OCI-LY3 (cell line): ENCODE measurements around the gene SBK1.

Experiments
- H2AFZ ChIP-seq: fragments of 200-600, 300-600 bp; shearing (Covaris generic); 2 replicates; pipeline ENCODE4 v1.6.0; 2014; ENCODE audit warnings: antibody characterized with exemption, low read depth, low read length
- H3K27ac ChIP-seq: fragments of 200-600, 300-600 bp; sonication (generic); 2 replicates; pipeline ENCODE4 v1.5.1; 2014; ENCODE audit warnings: mild to moderate bottlenecking, low read length, moderate library complexity, mixed read lengths
- H3K27me3 ChIP-seq: fragments of 200-600, 300-600 bp; sonication (generic); 2 replicates; pipeline ENCODE4 v1.6.1; 2014; ENCODE audit warnings: low read depth, low read length, mixed read lengths
- H3K36me3 ChIP-seq: fragments of 200-600, 300-600 bp; sonication (generic); replicated peaks from 2 replicates; pipeline ENCODE3; 2014; ENCODE audit warnings: low read depth, low read length, mixed read lengths
- H3K4me1 ChIP-seq: fragments of 300-600, 200-600 bp; sonication (generic); 2 replicates; pipeline ENCODE4 v1.6.1; 2014; ENCODE audit warnings: low read length, mixed read lengths
- H3K4me2 ChIP-seq: fragments of 200-600, 300-600 bp; sonication (generic); 2 replicates; pipeline ENCODE4 v1.6.1; 2014; ENCODE audit warnings: low read length, mixed read lengths
- H3K4me3 ChIP-seq: fragments of 300-600, 200-600 bp; sonication (generic); 2 replicates; pipeline ENCODE4 v1.5.1; 2014; ENCODE audit warnings: antibody characterized with exemption, mild to moderate bottlenecking, low read length, moderate library complexity
- H3K79me2 ChIP-seq: fragments of 300-600, 200-600 bp; shearing (Covaris generic); 2 replicates; pipeline ENCODE4 v1.6.1; 2014; ENCODE audit warnings: mild to moderate bottlenecking, low read length, mixed read lengths
- H3K9ac ChIP-seq: fragments of 300-600, 200-600 bp; shearing (Covaris generic); 2 replicates; pipeline ENCODE4 v1.6.0; 2014; ENCODE audit warnings: mild to moderate bottlenecking, low read length, moderate library complexity
- H3K9me3 ChIP-seq: fragments of 200-600, 300-600 bp; shearing (Covaris generic); 2 replicates; pipeline ENCODE4 v1.6.1; 2014; ENCODE audit warnings: low read length, mixed read lengths; ENCODE audit not compliant: insufficient read depth
- H4K20me1 ChIP-seq: fragments of 200-600, 300-600 bp; sonication (generic); 2 replicates; pipeline ENCODE4 v1.6.1; 2016; ENCODE audit warnings: low read length, mixed read lengths; ENCODE audit not compliant: insufficient read depth
- EZH2phosphoT487 ChIP-seq: fragments of 200-600 bp; shearing (Covaris generic); IDR thresholded peaks from 2 replicates; pipeline ENCODE4 v1.6.1; 2018; ENCODE audit warnings: antibody characterized with exemption, mixed run types, low read depth
- TF ChIP-seq, protein P1 (sequence below): fragments of 200-600, 300-600 bp; sonication (generic); IDR thresholded peaks from 2 replicates; pipeline ENCODE4 v1.5.1; 2014; ENCODE audit warnings: antibody characterized with exemption, low read length, low read depth

Gene SBK1

DNA sequence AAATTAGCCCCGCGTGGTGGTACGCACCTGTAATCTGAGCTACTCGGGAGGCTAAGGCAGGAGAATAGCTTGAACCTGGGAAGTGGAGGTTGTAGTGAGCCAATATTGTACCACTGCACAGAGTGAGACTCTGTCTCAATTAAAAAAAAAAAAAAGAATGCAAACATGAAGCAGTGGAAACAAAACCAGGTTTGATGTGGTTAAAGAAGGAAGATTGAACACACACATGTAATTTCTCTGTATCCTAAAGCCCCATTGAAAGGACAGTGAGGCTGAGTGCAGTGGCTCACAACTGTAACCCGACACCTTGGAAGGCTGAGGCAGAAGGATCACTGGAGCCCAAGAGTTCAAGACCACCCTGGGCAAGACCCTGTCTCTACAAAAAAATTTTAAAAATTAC is 26.5 kb upstream of the SBK1 start:
- Histone ChIP-seq H3K27me3 (peaks cover 25% of the 10 kb centered on the region), H3K79me2 (no peaks in the 10 kb centered on the region), H3K9ac (no peak overlapping the region), H3K27ac (no peak overlapping the region), H3K36me3 (no peaks in the 10 kb centered on the region), H3K4me2 (no peak overlapping the region), H2AFZ (no peak overlapping the region), H3K9me3 (no peaks in the 10 kb centered on the region), H3K4me1 (no peaks in the 10 kb centered on the region), H3K4me3 (no peak overlapping the region), H4K20me1 (no peaks in the 10 kb centered on the region)
- TF ChIP-seq EZH2phosphoT487: no peak
- TF ChIP-seq, protein P1, sequence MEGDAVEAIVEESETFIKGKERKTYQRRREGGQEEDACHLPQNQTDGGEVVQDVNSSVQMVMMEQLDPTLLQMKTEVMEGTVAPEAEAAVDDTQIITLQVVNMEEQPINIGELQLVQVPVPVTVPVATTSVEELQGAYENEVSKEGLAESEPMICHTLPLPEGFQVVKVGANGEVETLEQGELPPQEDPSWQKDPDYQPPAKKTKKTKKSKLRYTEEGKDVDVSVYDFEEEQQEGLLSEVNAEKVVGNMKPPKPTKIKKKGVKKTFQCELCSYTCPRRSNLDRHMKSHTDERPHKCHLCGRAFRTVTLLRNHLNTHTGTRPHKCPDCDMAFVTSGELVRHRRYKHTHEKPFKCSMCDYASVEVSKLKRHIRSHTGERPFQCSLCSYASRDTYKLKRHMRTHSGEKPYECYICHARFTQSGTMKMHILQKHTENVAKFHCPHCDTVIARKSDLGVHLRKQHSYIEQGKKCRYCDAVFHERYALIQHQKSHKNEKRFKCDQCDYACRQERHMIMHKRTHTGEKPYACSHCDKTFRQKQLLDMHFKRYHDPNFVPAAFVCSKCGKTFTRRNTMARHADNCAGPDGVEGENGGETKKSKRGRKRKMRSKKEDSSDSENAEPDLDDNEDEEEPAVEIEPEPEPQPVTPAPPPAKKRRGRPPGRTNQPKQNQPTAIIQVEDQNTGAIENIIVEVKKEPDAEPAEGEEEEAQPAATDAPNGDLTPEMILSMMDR: no peak

GRCh38 chr16:28267356-28267755 is 25.0 kb upstream of the SBK1 start:
- no peak overlapping the region for H3K4me2 ChIP-seq
- no peaks in the 10 kb centered on the region for H4K20me1 ChIP-seq
- no peak for TF ChIP-seq EZH2phosphoT487
- TF ChIP-seq, protein P1: no peak

DNA sequence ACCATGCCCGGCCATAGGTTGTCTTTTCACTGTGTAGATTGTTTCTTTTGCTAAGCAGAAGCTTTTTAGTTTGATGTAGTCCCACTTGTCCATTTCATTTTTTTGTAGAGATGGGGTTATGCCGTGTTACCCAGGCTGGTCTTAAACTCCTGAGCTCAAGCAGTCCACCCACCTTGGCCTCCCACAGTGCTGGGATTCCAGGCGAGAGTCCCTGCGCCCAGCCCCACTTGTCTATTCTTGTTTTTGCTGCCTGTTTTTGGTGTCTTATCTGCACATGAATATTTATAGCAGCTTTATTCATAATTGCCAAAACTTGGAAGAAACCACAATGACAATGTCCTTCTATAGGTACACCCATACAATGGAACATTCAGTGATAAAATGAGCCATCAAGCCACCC is 18.8 kb upstream of the SBK1 start:
- Histone ChIP-seq H3K27ac (no peak overlapping the region), H3K4me2 (no peak overlapping the region), H3K27me3 (peaks cover 44% of the 10 kb centered on the region), H2AFZ (no peak overlapping the region), H3K4me1 (peaks cover 6% of the 10 kb centered on the region; the same call in 1 of the 2 replicates), H3K36me3 (no peaks in the 10 kb centered on the region), H3K79me2 (no peaks in the 10 kb centered on the region), H3K4me3 (no peak overlapping the region), H4K20me1 (no peaks in the 10 kb centered on the region), H3K9me3 (no peaks in the 10 kb centered on the region), H3K9ac (no peak overlapping the region)
- TF ChIP-seq, protein P1: no peak
- no peak for TF ChIP-seq EZH2phosphoT487

More at GRCh38 chr16:28267356-28267755, 25.0 kb upstream of the SBK1 start:
- H3K79me2 ChIP-seq: no peaks in the 10 kb centered on the region
- no peaks in the 10 kb centered on the region for H3K36me3 ChIP-seq
- H3K9ac ChIP-seq: no peak overlapping the region
- H3K4me1 ChIP-seq: no peaks in the 10 kb centered on the region
- no peaks in the 10 kb centered on the region for H3K9me3 ChIP-seq
- H2AFZ ChIP-seq: no peak overlapping the region
- H3K27ac ChIP-seq: no peak overlapping the region
- peaks cover 33% of the 10 kb centered on the region for H3K27me3 ChIP-seq
- H3K4me3 ChIP-seq: no peak overlapping the region

- TF ChIP-seq, protein P1: no peak
- TF ChIP-seq EZH2phosphoT487: no peak
- no peaks in the 10 kb centered on the region for H4K20me1 ChIP-seq
- H3K27me3 ChIP-seq: peaks cover 42% of the 10 kb centered on the region
- no peak overlapping the region for H3K9ac ChIP-seq
- H3K4me2 ChIP-seq: no peak overlapping the region
- H3K4me3 ChIP-seq: no peak overlapping the region
- H3K4me1 ChIP-seq: peaks cover 6% of the 10 kb centered on the region; the same call in 1 of the 2 replicates
- H3K9me3 ChIP-seq: no peaks in the 10 kb centered on the region
- no peaks in the 10 kb centered on the region for H3K79me2 ChIP-seq
- H3K36me3 ChIP-seq: no peaks in the 10 kb centered on the region
- no peak overlapping the region for H3K27ac ChIP-seq
- H2AFZ ChIP-seq: no peak overlapping the region
Observed at GRCh38 chr16:28274676-28275075, 17.6 kb upstream of the SBK1 start.
